Mammary epithelial cell (primary cell): ENCODE results near the gene LRBA.

Source experiments
- EZH2 ChIP-seq: IDR thresholded peaks from 2 replicates; pipeline ENCODE4 v1.6.1; 2012; ENCODE audit warnings: low read length, inconsistent platforms, borderline replicate concordance
- TF ChIP-seq, protein P1 (sequence below), 2 donors: IDR thresholded peaks in 1 of 2; conservative IDR thresholded peaks in 1 of 2; 2 replicates each; pipeline ENCODE4 v1.5.1; 2011 to 2012; ENCODE audit warnings: inconsistent platforms in 2 of 2, low read length in 2 of 2, mild to moderate bottlenecking in 2 of 2, control low read depth in 1 of 2, low read depth in 1 of 2; ENCODE audit not compliant: insufficient read depth in 1 of 2; ENCODE audit errors: extremely low read depth in 1 of 2

GRCh38 chr4:151035911-151036310 lies 20.8 kb upstream of the LRBA start:
- TF ChIP-seq, protein P1, sequence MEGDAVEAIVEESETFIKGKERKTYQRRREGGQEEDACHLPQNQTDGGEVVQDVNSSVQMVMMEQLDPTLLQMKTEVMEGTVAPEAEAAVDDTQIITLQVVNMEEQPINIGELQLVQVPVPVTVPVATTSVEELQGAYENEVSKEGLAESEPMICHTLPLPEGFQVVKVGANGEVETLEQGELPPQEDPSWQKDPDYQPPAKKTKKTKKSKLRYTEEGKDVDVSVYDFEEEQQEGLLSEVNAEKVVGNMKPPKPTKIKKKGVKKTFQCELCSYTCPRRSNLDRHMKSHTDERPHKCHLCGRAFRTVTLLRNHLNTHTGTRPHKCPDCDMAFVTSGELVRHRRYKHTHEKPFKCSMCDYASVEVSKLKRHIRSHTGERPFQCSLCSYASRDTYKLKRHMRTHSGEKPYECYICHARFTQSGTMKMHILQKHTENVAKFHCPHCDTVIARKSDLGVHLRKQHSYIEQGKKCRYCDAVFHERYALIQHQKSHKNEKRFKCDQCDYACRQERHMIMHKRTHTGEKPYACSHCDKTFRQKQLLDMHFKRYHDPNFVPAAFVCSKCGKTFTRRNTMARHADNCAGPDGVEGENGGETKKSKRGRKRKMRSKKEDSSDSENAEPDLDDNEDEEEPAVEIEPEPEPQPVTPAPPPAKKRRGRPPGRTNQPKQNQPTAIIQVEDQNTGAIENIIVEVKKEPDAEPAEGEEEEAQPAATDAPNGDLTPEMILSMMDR (conservative IDR thresholded peaks at IDR 0.05 in 1 of 2, IDR thresholded peaks at IDR 0.05 in 1 of 2; ENCODE audit: extremely low read depth in 1 of 2, insufficient read depth in 1 of 2, low read depth in 1 of 2, low read length in 2 of 2) = no peak
- no peak for TF ChIP-seq EZH2
